GM19099 (cell line): ENCODE measurements around the gene ERCC6L2.

ENCODE experiments used
- POLR2A ChIP-seq: IDR thresholded peaks from 3 replicates; pipeline ENCODE4 v1.6.1; 2011; ENCODE audit warnings: low read depth; ENCODE audit not compliant: insufficient read length; ENCODE audit errors: extremely low read depth

The ERCC6L2 gene

GRCh38 chr9:95852059-95853032 lies 23.1 kb upstream of the ERCC6L2 start:
- no peak for TF ChIP-seq POLR2A

- no peak for TF ChIP-seq POLR2A
Measured at GRCh38 chr9:95854386-95855020, 21.0 kb upstream of the ERCC6L2 start.

- no peak for TF ChIP-seq POLR2A
Measured at GRCh38 chr9:95855961-95856360, 19.5 kb upstream of the ERCC6L2 start.

- no peak for TF ChIP-seq POLR2A
Measured at GRCh38 chr9:95857124-95857523, 18.4 kb upstream of the ERCC6L2 start.

DNA sequence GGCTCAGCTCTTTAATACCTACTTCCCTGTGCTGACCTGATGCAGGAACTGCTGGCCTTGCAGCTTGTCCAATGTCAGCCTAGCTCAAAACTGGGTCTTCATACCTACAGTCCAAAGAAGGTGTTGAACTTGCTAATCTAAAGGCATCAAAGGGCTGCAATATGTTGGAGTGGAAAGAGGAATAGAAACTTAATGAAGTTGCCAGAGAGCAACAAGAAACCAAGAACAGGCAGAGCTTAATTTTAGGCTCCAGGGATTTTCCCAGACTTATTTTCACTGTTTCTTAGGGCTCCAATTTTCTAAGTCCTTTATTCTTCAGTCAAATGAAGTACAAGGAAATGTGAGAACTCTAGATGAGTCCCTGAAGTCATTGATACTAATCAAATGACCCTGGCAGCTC lies 17.6 kb upstream of the ERCC6L2 start:
- no peak for TF ChIP-seq POLR2A

DNA sequence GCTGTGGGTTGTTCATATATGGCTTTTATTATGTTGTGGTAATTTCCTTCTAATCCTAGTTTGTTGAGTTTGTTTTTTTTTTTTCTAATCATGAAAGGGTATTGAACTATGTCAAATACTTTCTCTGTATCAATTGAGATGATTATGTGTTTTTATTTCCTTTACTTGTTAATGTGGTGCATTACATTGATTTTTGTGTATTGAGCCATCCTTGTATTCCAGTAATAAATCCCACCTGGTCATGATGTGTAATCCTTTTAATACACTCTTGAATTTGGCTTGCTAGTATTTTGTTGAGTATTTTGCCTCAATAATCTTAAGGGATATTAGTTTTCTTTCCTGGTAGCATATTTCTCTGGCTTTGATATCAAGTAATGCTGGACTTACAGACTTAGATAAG lies 13.1 kb upstream of the ERCC6L2 start:
- no peak for TF ChIP-seq POLR2A

DNA sequence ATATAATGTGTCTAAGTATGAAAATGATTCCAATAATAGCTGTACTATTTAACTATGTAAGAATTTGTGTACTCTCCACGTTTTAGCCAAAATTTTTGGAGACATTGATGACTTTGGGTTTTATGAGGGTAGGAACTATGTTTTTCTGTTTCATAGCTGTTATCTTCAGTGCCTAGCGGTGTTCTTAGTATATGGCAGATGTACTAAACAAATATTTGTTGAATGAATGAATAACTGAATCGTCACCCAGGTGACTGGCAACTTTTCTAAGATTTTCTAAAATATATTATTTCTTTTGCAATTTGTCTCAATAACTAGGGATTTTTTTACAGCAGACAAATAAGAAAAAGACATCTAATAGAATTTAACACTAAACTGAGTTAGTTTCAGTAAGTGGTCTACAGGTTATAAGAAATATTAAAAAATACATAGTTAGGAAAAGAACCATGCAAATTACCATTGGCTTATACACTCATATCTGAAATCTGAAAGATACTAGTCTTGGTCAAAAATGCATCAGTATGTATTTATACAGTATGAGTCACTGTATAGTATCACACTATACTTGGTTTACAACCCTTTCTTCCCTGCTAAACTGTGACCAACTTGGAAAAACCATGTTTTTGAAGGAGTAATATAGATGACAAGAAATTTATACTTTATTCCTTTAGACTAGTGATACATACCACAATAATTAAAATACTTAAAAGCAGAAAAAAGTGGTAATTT lies 10.5 kb upstream of the ERCC6L2 start:
- TF ChIP-seq POLR2A = no peak

DNA sequence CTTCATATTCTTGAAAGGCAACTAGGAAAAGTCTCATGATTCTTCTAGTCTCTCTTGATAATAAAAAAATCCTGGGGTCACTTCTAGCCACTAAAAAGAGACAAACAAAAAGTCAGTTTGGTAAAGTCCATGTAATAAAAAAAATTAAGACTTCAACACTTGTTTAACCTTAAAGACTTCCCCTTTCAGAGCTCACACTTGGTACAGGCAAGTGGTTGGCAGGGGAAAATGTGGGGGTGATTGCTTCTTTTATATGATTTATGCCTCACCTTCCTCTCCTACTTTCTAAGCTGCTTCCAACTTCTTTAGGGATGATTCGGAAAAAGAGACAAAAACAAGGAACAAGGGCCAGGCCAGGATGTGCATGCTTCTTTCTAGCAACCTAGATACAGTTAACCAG lies 5.1 kb upstream of the ERCC6L2 start:
- no peak for TF ChIP-seq POLR2A

- no peak for TF ChIP-seq POLR2A
Measured at GRCh38 chr9:95870906-95871305, 4.6 kb upstream of the ERCC6L2 start.

- no peak for TF ChIP-seq POLR2A
Measured at GRCh38 chr9:95874303-95874988, 1.0 kb upstream of the ERCC6L2 start.

- no peak for TF ChIP-seq POLR2A
Measured at GRCh38 chr9:95874989-95875304, 544 bp upstream of the ERCC6L2 start.

- no peak for TF ChIP-seq POLR2A
Measured at GRCh38 chr9:95876138-95876444, 600 bp downstream of the ERCC6L2 start.

DNA sequence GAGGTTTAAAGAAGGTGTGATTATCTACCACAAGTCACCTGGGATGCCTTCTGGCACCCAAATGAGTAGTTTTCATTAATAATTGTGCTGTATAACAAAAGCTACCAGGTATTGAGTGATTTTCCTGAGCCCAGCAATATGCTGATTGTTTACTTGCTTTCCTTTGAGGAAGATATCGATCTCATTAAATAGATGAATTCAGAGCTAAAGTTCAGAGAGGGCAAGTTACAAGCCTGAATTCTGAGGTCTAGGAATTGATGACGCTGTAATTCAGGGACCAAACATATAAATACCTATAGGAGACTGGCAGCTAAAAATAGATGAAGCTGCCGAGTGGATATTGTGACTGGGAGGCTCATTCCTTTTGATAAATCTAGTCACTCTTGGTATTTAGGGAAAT lies 1.1 kb downstream of the ERCC6L2 start:
- no peak for TF ChIP-seq POLR2A

DNA sequence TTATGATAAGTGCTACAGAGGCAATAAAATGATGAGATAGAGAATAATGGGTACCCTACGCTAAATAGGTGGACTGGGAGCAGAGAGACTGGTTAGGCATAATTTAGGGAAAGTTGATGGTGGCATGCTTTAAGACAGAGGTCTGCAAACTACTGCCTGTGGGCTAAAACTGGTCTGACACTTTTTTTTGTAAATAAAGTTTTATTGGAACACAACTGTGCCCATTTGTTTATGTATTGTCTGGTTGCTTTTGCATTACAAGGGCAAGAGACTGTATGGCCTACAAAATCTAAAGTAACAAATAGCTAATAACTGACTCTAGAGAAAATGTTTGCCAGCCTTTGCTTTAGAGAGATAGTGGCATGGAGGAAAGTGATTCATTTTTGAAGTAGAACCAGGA lies 2.5 kb downstream of the ERCC6L2 start:
- no peak for TF ChIP-seq POLR2A

DNA sequence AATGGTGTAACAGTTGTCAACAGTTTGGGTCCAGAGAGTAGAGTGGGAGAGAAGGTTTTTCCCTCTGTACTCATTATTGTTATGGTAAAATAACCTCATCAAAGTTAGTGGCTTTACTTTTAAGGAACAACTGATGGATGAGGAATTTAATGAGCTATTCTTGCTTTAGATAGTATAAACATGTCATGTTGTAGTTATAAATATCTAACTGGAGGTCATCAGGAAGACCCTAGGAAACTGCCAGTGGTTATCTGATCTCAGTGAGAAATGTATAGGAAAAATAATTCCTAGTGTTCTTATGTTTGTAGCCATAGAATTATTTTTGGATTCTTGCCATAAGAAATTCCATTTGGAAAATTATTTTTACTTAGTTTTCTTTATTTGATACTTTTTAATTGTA lies 4.1 kb downstream of the ERCC6L2 start:
- TF ChIP-seq POLR2A = no peak
